ENCODE data around the gene SHROOM2.

Gene SHROOM2

GRCh38 chrX:9873360-9873759 is 87.1 kb downstream of the SHROOM2 start:
- ATAC-seq, result no peak
- no peak for TF ChIP-seq RARB (CRISPR knock-in tag; IDR thresholded peaks at IDR 0.05)

- ATAC-seq, result no peak
- TF ChIP-seq GLIS3 (CRISPR knock-in tag; IDR thresholded peaks at IDR 0.05), result no peak
- TF ChIP-seq POU6F1 (CRISPR knock-in tag; IDR thresholded peaks at IDR 0.05; ENCODE audit: borderline replicate concordance, low read depth), result no peak
- TF ChIP-seq TOX (CRISPR knock-in tag; IDR thresholded peaks at IDR 0.05; ENCODE audit: borderline replicate concordance), result no peak
- no peak for TF ChIP-seq RARB (CRISPR knock-in tag; IDR thresholded peaks at IDR 0.05)
- no peak for TF ChIP-seq CSRNP3 (CRISPR knock-in tag; IDR thresholded peaks at IDR 0.05)
- no peak for TF ChIP-seq PATZ1 (CRISPR knock-in tag; IDR thresholded peaks at IDR 0.05; ENCODE audit: borderline replicate concordance)
- no peak for TF ChIP-seq ZNF8 (CRISPR knock-in tag; IDR thresholded peaks at IDR 0.05)
- no peak for TF ChIP-seq TCF4 (CRISPR knock-in tag; IDR thresholded peaks at IDR 0.05; ENCODE audit: borderline replicate concordance)
- no peak for TF ChIP-seq ZNF70 (CRISPR knock-in tag; IDR thresholded peaks at IDR 0.05)
- no peak for TF ChIP-seq SNAI2 (CRISPR knock-in tag; IDR thresholded peaks at IDR 0.05)
- TF ChIP-seq ESRRG (CRISPR knock-in tag; IDR thresholded peaks at IDR 0.05), result no peak
- no peak for TF ChIP-seq ARNTL (CRISPR knock-in tag; IDR thresholded peaks at IDR 0.05; ENCODE audit: borderline replicate concordance, low read depth)
- no peak for TF ChIP-seq TSHZ2 (CRISPR knock-in tag; IDR thresholded peaks at IDR 0.05)
- TF ChIP-seq OSR1 (CRISPR knock-in tag; IDR thresholded peaks at IDR 0.05), result no peak
- TF ChIP-seq BACH2 (CRISPR knock-in tag; IDR thresholded peaks at IDR 0.05; ENCODE audit: borderline replicate concordance), result no peak
These were observed 87.7 kb downstream of the SHROOM2 start for GRCh38 chrX:9873952-9874351.

GRCh38 chrX:9874483-9874882 is 88.3 kb downstream of the SHROOM2 start:
- ATAC-seq, result no peak
- TF ChIP-seq BACH2 (CRISPR knock-in tag; IDR thresholded peaks at IDR 0.05; ENCODE audit: borderline replicate concordance), result no peak
- no peak for TF ChIP-seq CREB5 (CRISPR knock-in tag; IDR thresholded peaks at IDR 0.05; ENCODE audit: low read depth)
- TF ChIP-seq ARNTL (CRISPR knock-in tag; IDR thresholded peaks at IDR 0.05; ENCODE audit: borderline replicate concordance, low read depth), result no peak
- no peak for TF ChIP-seq CSRNP3 (CRISPR knock-in tag; IDR thresholded peaks at IDR 0.05)
- TF ChIP-seq TCF4 (CRISPR knock-in tag; IDR thresholded peaks at IDR 0.05; ENCODE audit: borderline replicate concordance), result no peak
- no peak for TF ChIP-seq TOX (CRISPR knock-in tag; IDR thresholded peaks at IDR 0.05; ENCODE audit: borderline replicate concordance)
- TF ChIP-seq PATZ1 (CRISPR knock-in tag; IDR thresholded peaks at IDR 0.05; ENCODE audit: borderline replicate concordance), result no peak

All from SK-N-SH treated with all-trans-retinoic acid at 6 μM for 48 hours (cell line).